HEK293T (cell line): Measurements from ENCODE around the gene KIR2DL1.

ENCODE experiments used
- CTCF ChIA-PET: fragments of 350-600 bp; formaldehyde crosslinking; extraction: SDS; loops from one replicate; lab custom pipeline; 2021; ENCODE audit warnings: antibody characterized with exemption, inconsistent platforms; lab: Yijun Ruan, JAX
- POLR2A ChIA-PET: fragments of 350-600 bp; formaldehyde crosslinking; extraction: SDS; loops from one replicate; lab custom pipeline; 2020; ENCODE audit warnings: antibody characterized with exemption, inconsistent platforms; lab: Yijun Ruan, JAX
- DNase-seq: peaks from one replicate; pipeline ENCODE4 v3.0.0; 2012; ENCODE audit warnings: mixed read lengths; ENCODE audit errors: extremely low spot score
- ARNT ChIP-seq: fragments of 450-650 bp; IDR thresholded peaks from 2 replicates; pipeline ENCODE4 v1.6.1; 2017; ENCODE audit warnings: mild to moderate bottlenecking
- BHLHE40 ChIP-seq: fragments of 450-650 bp; IDR thresholded peaks from 2 replicates; pipeline ENCODE4 v1.6.1; 2016; ENCODE audit warnings: mild to moderate bottlenecking, moderate library complexity, borderline replicate concordance
- CTBP1 ChIP-seq: fragments of 450-650 bp; IDR thresholded peaks from 2 replicates; pipeline ENCODE4 v1.6.1; 2016; ENCODE audit warnings: borderline replicate concordance
- ELF4 ChIP-seq: fragments of 450-650 bp; IDR thresholded peaks from 2 replicates; pipeline ENCODE4 v1.6.1; 2017; ENCODE audit warnings: antibody characterized with exemption
- FOXA1 ChIP-seq: fragments of 450-650 bp; IDR thresholded peaks from 2 replicates; pipeline ENCODE4 v1.6.1; 2016; ENCODE audit warnings: mild to moderate bottlenecking
- FOXK2 ChIP-seq: fragments of 450-650 bp; IDR thresholded peaks from 2 replicates; pipeline ENCODE4 v1.6.1; 2016; ENCODE audit warnings: mild to moderate bottlenecking
- FOXM1 ChIP-seq: fragments of 450-650 bp; IDR thresholded peaks from 2 replicates; pipeline ENCODE4 v1.6.1; 2017; ENCODE audit warnings: mild to moderate bottlenecking, borderline replicate concordance
- HDGF ChIP-seq: fragments of 450-650 bp; IDR thresholded peaks from 2 replicates; pipeline ENCODE4 v1.6.1; 2017; ENCODE audit warnings: antibody characterized with exemption, borderline replicate concordance
- L3MBTL2 ChIP-seq: fragments of 450-650 bp; conservative IDR thresholded peaks from 2 replicates; pipeline ENCODE4 v1.6.1; 2016; ENCODE audit warnings: mild to moderate bottlenecking
- LEF1 ChIP-seq: fragments of 450-650 bp; IDR thresholded peaks from 2 replicates; pipeline ENCODE4 v1.6.1; 2017; ENCODE audit warnings: mild to moderate bottlenecking, borderline replicate concordance
- NFRKB ChIP-seq: fragments of 450-650 bp; IDR thresholded peaks from 2 replicates; pipeline ENCODE4 v1.6.1; 2016; ENCODE audit warnings: mild to moderate bottlenecking, moderate library complexity
- SP1 ChIP-seq: fragments of 450-650 bp; IDR thresholded peaks from 2 replicates; pipeline ENCODE4 v1.6.1; 2017
- SUZ12 ChIP-seq: fragments of 450-650 bp; IDR thresholded peaks from 2 replicates; pipeline ENCODE4 v1.6.1; 2016; ENCODE audit warnings: mild to moderate bottlenecking
- TARDBP ChIP-seq: fragments of 450-650 bp; IDR thresholded peaks from 2 replicates; pipeline ENCODE4 v1.6.1; 2016
- ZNF384 ChIP-seq: fragments of 450-650 bp; IDR thresholded peaks from 2 replicates; pipeline ENCODE4 v1.6.1; 2016
- TF ChIP-seq, protein P1 (sequence below): fragments of 450-650 bp; IDR thresholded peaks from 2 replicates; pipeline ENCODE4 v1.6.1; 2016

KIR2DL1 gene

DNA sequence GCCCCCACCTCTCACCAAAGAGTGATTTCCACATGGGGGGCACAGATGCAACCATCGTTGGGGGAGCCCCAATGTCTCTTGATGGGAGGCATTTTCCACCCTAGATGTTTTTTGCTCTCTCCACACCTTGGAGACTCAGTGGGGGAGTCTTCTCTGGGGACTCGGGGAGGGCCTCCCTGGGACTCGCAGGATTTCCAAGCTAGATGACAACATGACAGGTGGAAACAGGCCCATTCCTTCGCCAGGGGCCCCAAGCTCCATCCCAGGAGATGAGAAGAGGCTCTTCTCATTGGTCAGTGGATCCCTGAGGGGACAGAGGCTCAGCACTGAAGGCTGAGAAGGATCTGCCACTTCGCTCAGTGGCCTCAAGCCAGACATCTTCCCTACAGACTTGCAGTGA is 21.1 kb downstream of the KIR2DL1 start:
- TF ChIP-seq SUZ12 (no peak), NFRKB (no peak), TARDBP (no peak), BHLHE40 (no peak), ZNF384 (no peak), LEF1 (no peak), FOXK2 (no peak), CTBP1 (no peak), L3MBTL2 (no peak), SP1 (no peak), ELF4 (no peak), FOXM1 (no peak), ARNT (no peak), HDGF (no peak), FOXA1 (no peak)
- TF ChIP-seq, protein P1, sequence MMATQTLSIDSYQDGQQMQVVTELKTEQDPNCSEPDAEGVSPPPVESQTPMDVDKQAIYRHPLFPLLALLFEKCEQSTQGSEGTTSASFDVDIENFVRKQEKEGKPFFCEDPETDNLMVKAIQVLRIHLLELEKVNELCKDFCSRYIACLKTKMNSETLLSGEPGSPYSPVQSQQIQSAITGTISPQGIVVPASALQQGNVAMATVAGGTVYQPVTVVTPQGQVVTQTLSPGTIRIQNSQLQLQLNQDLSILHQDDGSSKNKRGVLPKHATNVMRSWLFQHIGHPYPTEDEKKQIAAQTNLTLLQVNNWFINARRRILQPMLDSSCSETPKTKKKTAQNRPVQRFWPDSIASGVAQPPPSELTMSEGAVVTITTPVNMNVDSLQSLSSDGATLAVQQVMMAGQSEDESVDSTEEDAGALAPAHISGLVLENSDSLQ = no peak
- ChIA-PET POLR2A (no interaction called here), CTCF (no interaction called here)
- no peak for DNase-seq

DNA sequence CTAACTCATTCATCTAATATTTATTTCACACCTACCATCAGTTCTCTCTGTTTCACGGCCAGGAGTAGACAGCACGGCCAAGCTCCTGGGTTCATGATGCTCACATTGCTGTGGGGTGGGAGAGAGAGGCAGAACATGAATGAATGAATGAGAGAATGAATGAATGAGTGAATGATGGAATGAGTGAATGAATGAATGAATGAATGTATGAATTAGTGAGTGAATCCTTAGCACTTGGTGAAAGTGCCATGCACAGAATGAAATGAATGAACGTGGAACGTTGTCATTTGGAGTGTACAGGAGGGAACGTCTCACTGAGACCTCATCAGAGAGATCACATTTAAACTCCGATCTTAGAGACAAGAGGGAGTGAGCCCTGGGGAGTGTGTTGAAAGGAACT is 21.9 kb downstream of the KIR2DL1 start:
- CTCF ChIA-PET = no interaction called here
- TF ChIP-seq FOXK2 (no peak), ZNF384 (no peak), BHLHE40 (no peak)
- no peak for DNase-seq
- POLR2A ChIA-PET = no interaction called here

DNA sequence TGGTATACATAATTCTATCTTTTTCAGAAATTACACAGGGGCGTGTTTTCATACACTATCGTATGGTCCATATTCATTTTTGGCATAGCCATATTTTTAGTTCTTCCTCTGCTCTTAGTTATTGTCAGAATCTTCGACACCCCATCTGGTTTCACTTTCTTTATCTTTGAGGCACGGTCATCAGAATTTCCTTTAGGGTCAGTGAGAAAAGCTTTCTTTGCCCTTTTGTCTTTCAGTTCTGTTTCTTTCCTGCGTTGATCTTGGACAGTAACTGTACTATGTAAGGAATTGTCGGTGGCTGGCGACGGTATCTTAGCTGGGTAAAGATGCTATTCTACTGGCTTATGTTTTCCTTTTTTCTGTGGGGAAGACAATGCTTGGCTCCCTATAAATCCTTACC is 23.2 kb downstream of the KIR2DL1 start:
- TF ChIP-seq FOXM1 = no peak
- TF ChIP-seq TARDBP = no peak
- no peak for TF ChIP-seq L3MBTL2
- no peak for TF ChIP-seq SP1
- TF ChIP-seq HDGF = no peak
- TF ChIP-seq NFRKB = no peak
- no peak for TF ChIP-seq FOXK2
- no peak for TF ChIP-seq ZNF384
- TF ChIP-seq, protein P1 = no peak
- TF ChIP-seq BHLHE40 = no peak
- TF ChIP-seq ARNT = no peak
- no peak for TF ChIP-seq LEF1
- no peak for TF ChIP-seq SUZ12
- no peak for TF ChIP-seq FOXA1
- TF ChIP-seq CTBP1 = no peak
- no peak for TF ChIP-seq ELF4
- ChIA-PET POLR2A (no interaction called here), CTCF (no interaction called here)
- no peak for DNase-seq

- no peak for DNase-seq
- ChIA-PET CTCF (no interaction called here), POLR2A (no interaction called here)
- no peak for TF ChIP-seq L3MBTL2
- TF ChIP-seq TARDBP = no peak
- TF ChIP-seq NFRKB = no peak
Observed at GRCh38 chr19:54795758-54796157, 26.2 kb downstream of the KIR2DL1 start.

DNA sequence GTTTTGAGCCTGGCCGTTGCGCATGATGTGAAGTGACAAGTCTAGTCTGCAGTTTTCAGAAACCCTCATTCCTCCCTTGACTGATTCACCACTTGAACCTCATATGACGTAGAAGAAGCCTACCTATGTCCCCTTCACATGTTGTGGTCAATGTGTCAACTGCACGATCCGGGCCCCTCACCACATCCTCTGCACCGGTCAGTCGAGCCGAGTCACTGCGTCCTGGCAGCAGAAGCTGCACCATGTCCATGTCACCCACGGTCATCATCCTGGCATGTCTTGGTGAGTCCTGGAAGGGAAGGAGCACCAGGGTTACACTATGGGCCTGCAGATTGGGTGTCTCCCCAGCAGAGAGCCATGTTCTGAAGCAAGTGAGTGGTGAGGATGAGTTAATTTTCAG is 33.8 kb downstream of the KIR2DL1 start, which contains the start of gene KIR2DL4:
TSS of gene KIR2DL4 (plus strand) at position 201 of the 400 bp plus-strand sequence. CDS start at position 243, 42 bp downstream.
- POLR2A ChIA-PET = no interaction called here
- no peak for TF ChIP-seq CTBP1
- no peak for TF ChIP-seq ZNF384
- DNase-seq = no peak
- CTCF ChIA-PET = no interaction called here

DNA sequence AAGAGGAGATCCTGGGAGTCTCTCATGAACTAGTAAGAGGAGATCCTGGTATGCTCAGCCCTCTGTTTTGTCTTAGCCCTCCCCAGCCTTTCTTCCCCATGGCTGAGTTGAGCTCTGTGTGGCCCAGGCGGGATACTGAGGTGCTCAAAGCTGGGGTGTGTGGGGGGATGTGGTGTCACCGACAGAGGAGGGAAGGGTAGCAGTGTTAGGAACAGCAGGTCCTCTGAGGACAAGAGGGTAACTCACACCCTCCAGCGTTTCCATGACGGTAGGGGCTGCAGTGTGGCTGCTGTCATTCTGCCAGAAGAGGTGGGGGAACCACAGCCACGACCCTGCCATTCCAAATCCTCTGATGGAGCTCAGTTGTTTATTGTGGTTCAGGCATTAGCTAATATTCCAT is 34.5 kb downstream of the KIR2DL1 start:
- ChIA-PET CTCF (no interaction called here), POLR2A (no interaction called here)
- no peak for DNase-seq
- TF ChIP-seq ARNT (no peak), ZNF384 (no peak), L3MBTL2 (no peak), FOXA1 (no peak), LEF1 (no peak), NFRKB (no peak), ELF4 (no peak), CTBP1 (no peak), TARDBP (no peak), HDGF (no peak), FOXK2 (no peak), SUZ12 (no peak), SP1 (no peak), FOXM1 (no peak)
- TF ChIP-seq, protein P1 = no peak

- TF ChIP-seq ELF4 (no peak), BHLHE40 (no peak), FOXK2 (no peak), FOXM1 (no peak), SUZ12 (no peak), HDGF (no peak), ARNT (no peak), CTBP1 (no peak), L3MBTL2 (no peak), TARDBP (no peak), ZNF384 (no peak), SP1 (no peak), FOXA1 (no peak), NFRKB (no peak), LEF1 (no peak)
- TF ChIP-seq, protein P1 = no peak
- DNase-seq = no peak
- POLR2A ChIA-PET = no interaction called here
- CTCF ChIA-PET = no interaction called here
Observed at GRCh38 chr19:54804571-54804970, 35.0 kb downstream of the KIR2DL1 start.
